ENCODE results near the gene ADGRG2. TPM values are rescaled to one million over a fixed set of nuclear protein-coding genes. Genes with fewer than 3 reads are reported as not detected.

ADGRG2 gene
- total RNA-seq, 1 donor from 2014 or later, result 0.81 TPM

DNA sequence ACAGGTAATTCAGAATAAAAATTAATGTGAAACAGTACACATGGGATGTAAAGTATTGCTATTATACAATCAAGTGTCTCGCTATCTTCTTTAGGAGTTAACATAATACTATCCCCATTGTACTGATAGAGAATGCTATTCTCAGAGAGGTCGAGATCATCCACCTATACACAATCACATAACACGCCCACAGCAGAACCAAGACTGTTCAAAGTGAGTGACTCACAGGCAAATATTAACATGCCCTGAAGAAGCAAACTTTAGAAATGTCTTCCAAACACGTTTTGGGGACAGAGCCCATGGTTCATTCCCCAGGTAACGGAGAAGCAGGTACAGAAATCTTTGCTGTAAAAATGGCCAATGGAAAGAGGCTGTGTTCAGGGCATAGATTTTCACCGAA is 88.2 kb downstream of the ADGRG2 start:
- Mint-ChIP-seq H3K4me1 (ENCODE audit: low read depth) (peaks cover 3% of the 10 kb centered on the region), H3K36me3 (ENCODE audit: insufficient read depth) (no peaks in the 10 kb centered on the region), H3K27ac (no peak overlapping the region), H3K9me3 (ENCODE audit: low read depth) (peaks cover 21% of the 10 kb centered on the region), H3K27me3 (no peaks in the 10 kb centered on the region), H3K4me3 (ENCODE audit: low read depth) (no peak overlapping the region)
- DNase-seq (ENCODE audit: low spot score, unreplicated experiment), result no peak
- TF ChIP-seq, protein P1, sequence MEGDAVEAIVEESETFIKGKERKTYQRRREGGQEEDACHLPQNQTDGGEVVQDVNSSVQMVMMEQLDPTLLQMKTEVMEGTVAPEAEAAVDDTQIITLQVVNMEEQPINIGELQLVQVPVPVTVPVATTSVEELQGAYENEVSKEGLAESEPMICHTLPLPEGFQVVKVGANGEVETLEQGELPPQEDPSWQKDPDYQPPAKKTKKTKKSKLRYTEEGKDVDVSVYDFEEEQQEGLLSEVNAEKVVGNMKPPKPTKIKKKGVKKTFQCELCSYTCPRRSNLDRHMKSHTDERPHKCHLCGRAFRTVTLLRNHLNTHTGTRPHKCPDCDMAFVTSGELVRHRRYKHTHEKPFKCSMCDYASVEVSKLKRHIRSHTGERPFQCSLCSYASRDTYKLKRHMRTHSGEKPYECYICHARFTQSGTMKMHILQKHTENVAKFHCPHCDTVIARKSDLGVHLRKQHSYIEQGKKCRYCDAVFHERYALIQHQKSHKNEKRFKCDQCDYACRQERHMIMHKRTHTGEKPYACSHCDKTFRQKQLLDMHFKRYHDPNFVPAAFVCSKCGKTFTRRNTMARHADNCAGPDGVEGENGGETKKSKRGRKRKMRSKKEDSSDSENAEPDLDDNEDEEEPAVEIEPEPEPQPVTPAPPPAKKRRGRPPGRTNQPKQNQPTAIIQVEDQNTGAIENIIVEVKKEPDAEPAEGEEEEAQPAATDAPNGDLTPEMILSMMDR (IDR thresholded peaks at IDR 0.05; ENCODE audit: unreplicated experiment), result no peak

DNA sequence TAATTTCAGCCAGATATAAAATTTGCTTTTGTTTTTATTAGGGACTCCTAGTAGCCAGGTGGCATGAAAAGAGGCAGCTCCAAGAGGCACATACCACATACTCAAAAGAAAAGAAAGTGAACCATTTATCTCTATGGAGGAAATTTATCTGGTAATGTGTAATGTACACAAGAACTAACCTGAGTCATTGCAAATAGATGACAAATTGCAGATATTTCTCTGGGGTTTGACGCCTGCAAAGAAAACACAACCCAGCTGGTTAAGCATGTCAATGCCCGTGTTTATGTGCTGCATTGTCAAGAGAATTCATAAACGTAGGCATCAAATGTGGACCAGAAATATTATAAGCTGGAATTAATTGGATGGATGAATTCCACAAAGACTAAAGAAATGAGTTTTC is 91.5 kb downstream of the ADGRG2 start:
- H3K4me1 Mint-ChIP-seq (ENCODE audit: low read depth), result peaks cover 1% of the 10 kb centered on the region
- no peak for DNase-seq (ENCODE audit: low spot score, unreplicated experiment)
- TF ChIP-seq, protein P1 (IDR thresholded peaks at IDR 0.05; ENCODE audit: unreplicated experiment), result no peak
- no peak overlapping the region for H3K27ac Mint-ChIP-seq
- H3K36me3 Mint-ChIP-seq (ENCODE audit: insufficient read depth), result no peaks in the 10 kb centered on the region
- no peak overlapping the region for H3K4me3 Mint-ChIP-seq (ENCODE audit: low read depth)
- peaks cover 18% of the 10 kb centered on the region for H3K9me3 Mint-ChIP-seq (ENCODE audit: low read depth)
- H3K27me3 Mint-ChIP-seq, result no peaks in the 10 kb centered on the region

DNA sequence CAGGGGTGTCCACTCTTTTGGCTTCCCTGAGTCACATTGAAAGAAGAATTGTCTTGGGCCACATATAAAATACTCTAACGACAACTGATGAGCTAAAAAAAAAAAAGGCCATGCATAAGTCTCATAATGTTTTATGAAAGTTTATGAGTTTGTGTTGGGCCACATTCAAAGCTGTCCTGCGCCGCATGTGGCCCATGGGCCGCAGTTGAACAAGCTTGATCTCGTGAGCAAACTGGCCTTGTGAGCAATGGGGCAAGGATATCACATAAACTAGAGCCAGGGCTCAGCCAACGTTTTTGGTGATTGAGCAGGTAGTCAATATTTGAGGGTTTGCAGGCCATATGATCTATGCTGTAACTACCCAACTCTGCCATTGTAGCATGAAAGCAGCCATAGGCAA is 93.7 kb downstream of the ADGRG2 start:
- TF ChIP-seq, protein P1 (IDR thresholded peaks at IDR 0.05; ENCODE audit: unreplicated experiment), result no peak
- Mint-ChIP-seq H3K4me1 (ENCODE audit: low read depth) (peaks cover 1% of the 10 kb centered on the region), H3K27me3 (no peaks in the 10 kb centered on the region), H3K4me3 (ENCODE audit: low read depth) (no peak overlapping the region), H3K36me3 (ENCODE audit: insufficient read depth) (no peaks in the 10 kb centered on the region), H3K9me3 (ENCODE audit: low read depth) (peaks cover 17% of the 10 kb centered on the region), H3K27ac (no peak overlapping the region)
- no peak for DNase-seq (ENCODE audit: low spot score, unreplicated experiment)

DNA sequence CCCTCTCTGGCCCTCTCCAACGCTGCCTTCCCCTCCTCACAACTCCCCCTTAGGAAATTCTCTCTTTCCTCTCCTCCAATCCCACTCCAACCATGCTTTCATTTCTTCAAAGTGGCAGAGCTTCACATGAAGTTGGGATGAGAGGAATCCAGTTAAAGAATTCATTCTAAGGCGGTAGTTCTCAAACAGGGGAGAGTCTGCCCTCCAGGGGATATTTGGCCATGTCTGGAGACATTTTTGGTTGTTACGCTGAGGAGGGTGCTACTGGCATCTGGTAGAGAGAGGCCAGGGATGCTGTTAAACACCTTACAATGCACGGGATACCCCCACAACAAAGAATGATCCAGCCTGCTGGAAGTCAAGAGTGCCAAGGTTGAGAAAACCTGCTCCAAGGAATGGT is 97.9 kb downstream of the ADGRG2 start:
- Mint-ChIP-seq H3K27ac (no peak overlapping the region), H3K4me3 (ENCODE audit: low read depth) (no peak overlapping the region), H3K9me3 (ENCODE audit: low read depth) (peaks cover 10% of the 10 kb centered on the region), H3K4me1 (ENCODE audit: low read depth) (no peaks in the 10 kb centered on the region), H3K36me3 (ENCODE audit: insufficient read depth) (no peaks in the 10 kb centered on the region), H3K27me3 (no peaks in the 10 kb centered on the region)
- TF ChIP-seq, protein P1 (IDR thresholded peaks at IDR 0.05; ENCODE audit: unreplicated experiment), result no peak
- DNase-seq (ENCODE audit: low spot score, unreplicated experiment), result no peak

DNA sequence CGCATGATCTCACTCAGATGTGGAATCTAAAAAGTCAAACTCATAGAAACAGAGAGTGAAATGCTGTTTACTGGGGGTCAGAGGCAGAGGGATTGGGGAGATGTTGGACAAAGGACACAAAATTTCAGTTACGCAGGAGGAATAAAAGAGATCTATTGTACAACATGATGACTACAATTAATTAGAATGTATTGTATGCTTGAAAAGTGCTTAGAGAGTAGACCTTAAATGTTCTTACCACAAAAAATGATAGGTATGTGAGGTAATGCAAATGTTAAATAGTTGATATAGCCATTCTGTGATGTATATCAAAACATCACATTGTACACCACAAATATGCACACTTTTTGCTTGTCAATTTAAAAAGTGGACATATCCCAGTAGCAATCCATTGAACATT is 102.3 kb downstream of the ADGRG2 start:
- H3K9me3 Mint-ChIP-seq (ENCODE audit: low read depth), result peaks cover 7% of the 10 kb centered on the region
- H3K4me1 Mint-ChIP-seq (ENCODE audit: low read depth), result no peaks in the 10 kb centered on the region
- no peak overlapping the region for H3K27ac Mint-ChIP-seq
- TF ChIP-seq, protein P1 (IDR thresholded peaks at IDR 0.05; ENCODE audit: unreplicated experiment), result no peak
- H3K4me3 Mint-ChIP-seq (ENCODE audit: low read depth), result no peak overlapping the region
- DNase-seq (ENCODE audit: low spot score, unreplicated experiment), result no peak
- H3K27me3 Mint-ChIP-seq, result no peaks in the 10 kb centered on the region
- H3K36me3 Mint-ChIP-seq (ENCODE audit: insufficient read depth), result no peaks in the 10 kb centered on the region

Measured in progenitor cell of endocrine pancreas (in vitro differentiated cells).